ENCODE results near the gene EXOC2.

DNA sequence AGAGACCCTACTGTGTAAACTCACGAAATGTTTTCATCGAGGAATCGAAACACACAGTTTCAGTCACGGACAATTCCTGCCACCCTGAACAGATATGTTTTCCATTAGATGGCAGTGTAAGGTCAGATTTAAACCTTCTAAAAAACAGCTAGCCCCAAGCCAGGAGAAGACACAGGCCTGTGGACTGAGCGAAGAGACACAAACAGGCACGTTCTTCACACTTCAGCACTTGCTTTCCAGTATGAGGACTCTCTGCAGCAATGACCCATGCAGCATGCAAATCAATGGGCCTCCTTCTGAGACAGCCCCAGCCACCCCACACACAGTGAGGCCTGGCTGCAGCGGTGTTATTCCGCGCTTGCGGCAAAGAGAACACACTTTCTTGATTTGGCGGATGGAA lies 68.0 kb downstream of the EXOC2 start:
- TF ChIP-seq, protein P1, sequence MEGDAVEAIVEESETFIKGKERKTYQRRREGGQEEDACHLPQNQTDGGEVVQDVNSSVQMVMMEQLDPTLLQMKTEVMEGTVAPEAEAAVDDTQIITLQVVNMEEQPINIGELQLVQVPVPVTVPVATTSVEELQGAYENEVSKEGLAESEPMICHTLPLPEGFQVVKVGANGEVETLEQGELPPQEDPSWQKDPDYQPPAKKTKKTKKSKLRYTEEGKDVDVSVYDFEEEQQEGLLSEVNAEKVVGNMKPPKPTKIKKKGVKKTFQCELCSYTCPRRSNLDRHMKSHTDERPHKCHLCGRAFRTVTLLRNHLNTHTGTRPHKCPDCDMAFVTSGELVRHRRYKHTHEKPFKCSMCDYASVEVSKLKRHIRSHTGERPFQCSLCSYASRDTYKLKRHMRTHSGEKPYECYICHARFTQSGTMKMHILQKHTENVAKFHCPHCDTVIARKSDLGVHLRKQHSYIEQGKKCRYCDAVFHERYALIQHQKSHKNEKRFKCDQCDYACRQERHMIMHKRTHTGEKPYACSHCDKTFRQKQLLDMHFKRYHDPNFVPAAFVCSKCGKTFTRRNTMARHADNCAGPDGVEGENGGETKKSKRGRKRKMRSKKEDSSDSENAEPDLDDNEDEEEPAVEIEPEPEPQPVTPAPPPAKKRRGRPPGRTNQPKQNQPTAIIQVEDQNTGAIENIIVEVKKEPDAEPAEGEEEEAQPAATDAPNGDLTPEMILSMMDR (IDR thresholded peaks at IDR 0.05), result peak; percentile 37 to 56 (median 42)
- TF ChIP-seq POLR2A (IDR thresholded peaks at IDR 0.05; ENCODE audit: low read depth) (no peak), POLR2AphosphoS5 (IDR thresholded peaks at IDR 0.05) (peak in 1 of 2 donors; percentile 16)

Data from esophagus muscularis mucosa (tissue), 3 donors.